GM12873 (cell line): ENCODE data around the gene ATXN7L2.

Experiments
- CTCF ChIP-seq: IDR thresholded peaks from 2 replicates; pipeline ENCODE4 v1.5.1; 2012; ENCODE audit warnings: low read depth, mild to moderate bottlenecking, moderate library complexity, low read length, control low read depth; ENCODE audit not compliant: insufficient read depth; ENCODE audit errors: missing control alignments

Gene ATXN7L2

GRCh38 chr1:109468903-109469302, 14.8 kb upstream of the ATXN7L2 start:
- TF ChIP-seq CTCF, result no peak

GRCh38 chr1:109470245-109470644, 13.5 kb upstream of the ATXN7L2 start:
- no peak for TF ChIP-seq CTCF

- no peak for TF ChIP-seq CTCF
Observed at GRCh38 chr1:109472779-109473178, 10.9 kb upstream of the ATXN7L2 start.

GRCh38 chr1:109474697-109475096, 9.0 kb upstream of the ATXN7L2 start:
- TF ChIP-seq CTCF, result no peak

GRCh38 chr1:109475261-109475660, 8.4 kb upstream of the ATXN7L2 start:
- no peak for TF ChIP-seq CTCF

GRCh38 chr1:109476825-109477224, 6.9 kb upstream of the ATXN7L2 start:
- TF ChIP-seq CTCF, result no peak

- TF ChIP-seq CTCF, result no peak
Observed at GRCh38 chr1:109477821-109478220, 5.9 kb upstream of the ATXN7L2 start.
